Measurements from ENCODE around the gene TEX48. TPM values are rescaled to one million over a fixed set of nuclear protein-coding genes. Genes with fewer than 3 reads are reported as not detected.

TEX48 gene
- total RNA-seq = 1 to 10 TPM in 1 of 2 experiments, under 1 TPM in 1; 0.61 to 1.7 TPM

- H3K9me3 Mint-ChIP-seq (ENCODE audit: insufficient read depth) = peaks cover 10% of the 10 kb centered on the region
- no peaks in the 10 kb centered on the region for H3K27me3 Mint-ChIP-seq (ENCODE audit: low read depth)
- CTCF ChIA-PET = interaction anchor here (0.7 to 9.9 kb wide), 61 partner anchors 11 to 845 kb away, joined by 3 to 243 read pairs (median 5); partner anchors contain the start of gene TNFSF8
- peaks cover 24% of the 10 kb centered on the region for H3K36me3 Mint-ChIP-seq (ENCODE audit: low read depth)
- H3K4me3 Mint-ChIP-seq = peak within 1 kb of the TSS; percentile 7
- POLR2A ChIA-PET = interaction anchor here (1.3 to 1.4 kb wide), 3 partner anchors 9 to 225 kb away, joined by 3 to 5 read pairs (median 4); no protein-coding TSS in a partner anchor
- DNase-seq (peak; percentile 94), ATAC-seq (peak; percentile 94)
- H3K4me1 Mint-ChIP-seq (ENCODE audit: low read depth) = peaks cover 71% of the 10 kb centered on the region
- H3K27ac Mint-ChIP-seq = peak within 1 kb of the TSS; percentile 85
Measured at GRCh38 chr9:114681594-114682332, at the start of gene TEX48. TSS of gene TEX48 (minus strand) at chr9:114682192. CDS start at chr9:114671723, 10,469 bp downstream.

- Mint-ChIP-seq H3K27ac (no peak overlapping the region), H3K9me3 (ENCODE audit: insufficient read depth) (no peaks in the 10 kb centered on the region)
- CTCF ChIA-PET = interaction anchor here (0.8 to 12.6 kb wide), 2 partner anchors 52 to 175 kb away, joined by 4 to 224 read pairs; partner anchors contain the start of gene TEX48
Measured at GRCh38 chr9:114731701-114732100, 49.7 kb upstream of the TEX48 start.

GRCh38 chr9:114729706-114730105 lies 47.7 kb upstream of the TEX48 start:
- CTCF ChIA-PET = no interaction called here
- Mint-ChIP-seq H3K27ac (no peak overlapping the region), H3K9me3 (ENCODE audit: insufficient read depth) (no peaks in the 10 kb centered on the region), H3K4me3 (no peak overlapping the region), H3K27me3 (ENCODE audit: low read depth) (no peaks in the 10 kb centered on the region), H3K4me1 (ENCODE audit: low read depth) (peaks cover 33% of the 10 kb centered on the region), H3K36me3 (ENCODE audit: low read depth) (peaks cover 21% of the 10 kb centered on the region)
- no peak for DNase-seq
- no peak for ATAC-seq
- POLR2A ChIA-PET = no interaction called here

More at GRCh38 chr9:114731701-114732100, 49.7 kb upstream of the TEX48 start:
- Mint-ChIP-seq H3K4me1 (ENCODE audit: low read depth) (peaks cover 35% of the 10 kb centered on the region), H3K4me3 (no peak overlapping the region), H3K27me3 (ENCODE audit: low read depth) (no peaks in the 10 kb centered on the region), H3K36me3 (ENCODE audit: low read depth) (peaks cover 39% of the 10 kb centered on the region)
- no peak for DNase-seq
- no peak for ATAC-seq
- POLR2A ChIA-PET = no interaction called here

- POLR2A ChIA-PET = no interaction called here
- H3K27ac Mint-ChIP-seq = no peak overlapping the region
- DNase-seq = no peak
- H3K4me3 Mint-ChIP-seq = no peak overlapping the region
- CTCF ChIA-PET = interaction anchor here (6.0 kb wide), 1 partner anchor 44 kb away, joined by 25 read pairs; the partner anchor contains the start of gene TEX48
- ATAC-seq = no peak
- H3K9me3 Mint-ChIP-seq (ENCODE audit: insufficient read depth) = peaks cover 14% of the 10 kb centered on the region
- peaks cover 55% of the 10 kb centered on the region for H3K4me1 Mint-ChIP-seq (ENCODE audit: low read depth)
- no peaks in the 10 kb centered on the region for H3K27me3 Mint-ChIP-seq (ENCODE audit: low read depth)
- H3K36me3 Mint-ChIP-seq (ENCODE audit: low read depth) = peaks cover 36% of the 10 kb centered on the region
Measured at GRCh38 chr9:114725930-114726329, 43.9 kb upstream of the TEX48 start.

- ATAC-seq (no peak), DNase-seq (no peak)
- Mint-ChIP-seq H3K4me3 (no peak overlapping the region), H3K36me3 (ENCODE audit: low read depth) (peaks cover 46% of the 10 kb centered on the region), H3K27ac (no peak overlapping the region), H3K27me3 (ENCODE audit: low read depth) (no peaks in the 10 kb centered on the region), H3K9me3 (ENCODE audit: insufficient read depth) (peaks cover 15% of the 10 kb centered on the region), H3K4me1 (ENCODE audit: low read depth) (peaks cover 66% of the 10 kb centered on the region)
- CTCF ChIA-PET = interaction anchor here (1.3 to 6.0 kb wide), 4 partner anchors 11 to 180 kb away, joined by 3 to 25 read pairs (median 8); partner anchors contain the start of gene TEX48
- POLR2A ChIA-PET = no interaction called here
Measured at GRCh38 chr9:114724744-114725143, 42.8 kb upstream of the TEX48 start.

- Mint-ChIP-seq H3K27me3 (ENCODE audit: low read depth) (no peaks in the 10 kb centered on the region), H3K36me3 (ENCODE audit: low read depth) (peaks cover 50% of the 10 kb centered on the region), H3K27ac (peak overlapping the region; percentile 5), H3K4me3 (no peak overlapping the region), H3K4me1 (ENCODE audit: low read depth) (peaks cover 75% of the 10 kb centered on the region), H3K9me3 (ENCODE audit: insufficient read depth) (peaks cover 15% of the 10 kb centered on the region)
- no peak for DNase-seq
- POLR2A ChIA-PET = no interaction called here
- CTCF ChIA-PET = interaction anchor here (1.3 to 6.0 kb wide), 3 partner anchors 12 to 181 kb away, joined by 3 to 25 read pairs (median 11); partner anchors contain the start of gene TEX48
- ATAC-seq = no peak
Measured at GRCh38 chr9:114723931-114724330, 41.9 kb upstream of the TEX48 start.

- H3K36me3 Mint-ChIP-seq (ENCODE audit: low read depth) = peaks cover 53% of the 10 kb centered on the region
- H3K4me3 Mint-ChIP-seq = no peak overlapping the region
- CTCF ChIA-PET = interaction anchor here (0.5 to 6.0 kb wide), 5 partner anchors 13 to 292 kb away, joined by 3 to 25 read pairs (median 3); partner anchors contain the start of gene TEX48
- POLR2A ChIA-PET = no interaction called here
- no peak for DNase-seq
- H3K27ac Mint-ChIP-seq = no peak overlapping the region
- H3K9me3 Mint-ChIP-seq (ENCODE audit: insufficient read depth) = peaks cover 15% of the 10 kb centered on the region
- H3K4me1 Mint-ChIP-seq (ENCODE audit: low read depth) = peaks cover 80% of the 10 kb centered on the region
- ATAC-seq = no peak
- H3K27me3 Mint-ChIP-seq (ENCODE audit: low read depth) = no peaks in the 10 kb centered on the region
Measured at GRCh38 chr9:114722937-114723620, 41.1 kb upstream of the TEX48 start.

- Mint-ChIP-seq H3K27ac (no peak overlapping the region), H3K36me3 (ENCODE audit: low read depth) (peaks cover 56% of the 10 kb centered on the region), H3K4me3 (no peak overlapping the region), H3K27me3 (ENCODE audit: low read depth) (no peaks in the 10 kb centered on the region), H3K4me1 (ENCODE audit: low read depth) (peaks cover 84% of the 10 kb centered on the region), H3K9me3 (ENCODE audit: insufficient read depth) (peaks cover 15% of the 10 kb centered on the region)
- ATAC-seq (no peak), DNase-seq (no peak)
- CTCF ChIA-PET = interaction anchor here (0.9 to 6.0 kb wide), 6 partner anchors 13 to 292 kb away, joined by 3 to 25 read pairs (median 3); partner anchors contain the start of gene TEX48
- POLR2A ChIA-PET = no interaction called here
Measured at GRCh38 chr9:114722081-114722621, 40.2 kb upstream of the TEX48 start.

- DNase-seq (no peak), ATAC-seq (no peak)
- peaks cover 87% of the 10 kb centered on the region for H3K4me1 Mint-ChIP-seq (ENCODE audit: low read depth)
- H3K36me3 Mint-ChIP-seq (ENCODE audit: low read depth) = peaks cover 61% of the 10 kb centered on the region
- no peaks in the 10 kb centered on the region for H3K27me3 Mint-ChIP-seq (ENCODE audit: low read depth)
- ChIA-PET POLR2A (no interaction called here), CTCF (interaction anchor here (0.9 to 6.0 kb wide), 7 partner anchors 14 to 293 kb away, joined by 3 to 25 read pairs (median 3); partner anchors contain the start of gene TEX48)
- no peak overlapping the region for H3K4me3 Mint-ChIP-seq
- peak overlapping the region; percentile 80 for H3K27ac Mint-ChIP-seq
- H3K9me3 Mint-ChIP-seq (ENCODE audit: insufficient read depth) = peaks cover 15% of the 10 kb centered on the region
Measured at GRCh38 chr9:114721491-114722079, 39.6 kb upstream of the TEX48 start.

- H3K9me3 Mint-ChIP-seq (ENCODE audit: insufficient read depth) = peaks cover 15% of the 10 kb centered on the region
- peak overlapping the region; percentile 94 for H3K27ac Mint-ChIP-seq
- ATAC-seq = no peak
- POLR2A ChIA-PET = interaction anchor here (1.1 to 4.0 kb wide), 2 partner anchors 15 to 23 kb away, joined by 3 to 55 read pairs; no protein-coding TSS in a partner anchor
- no peak overlapping the region for H3K4me3 Mint-ChIP-seq
- CTCF ChIA-PET = interaction anchor here (0.8 to 1.6 kb wide), 5 partner anchors 18 to 44 kb away, joined by 3 to 6 read pairs (median 3); partner anchors contain the start of gene TEX48
- H3K4me1 Mint-ChIP-seq (ENCODE audit: low read depth) = peaks cover 86% of the 10 kb centered on the region
- H3K36me3 Mint-ChIP-seq (ENCODE audit: low read depth) = peaks cover 71% of the 10 kb centered on the region
- H3K27me3 Mint-ChIP-seq (ENCODE audit: low read depth) = no peaks in the 10 kb centered on the region
- DNase-seq = no peak
Measured at GRCh38 chr9:114720086-114720676, 38.2 kb upstream of the TEX48 start.

GRCh38 chr9:114719290-114719689 lies 37.3 kb upstream of the TEX48 start:
- ChIA-PET POLR2A (interaction anchor here (0.6 to 4.0 kb wide), 10 partner anchors 16 to 210 kb away, joined by 3 to 55 read pairs (median 4); partner anchors contain the start of gene TNFSF8), CTCF (interaction anchor here (0.7 to 4.5 kb wide), 9 partner anchors 13 to 188 kb away, joined by 3 to 38 read pairs (median 3); partner anchors contain the start of gene TEX48)
- Mint-ChIP-seq H3K27ac (peak overlapping the region; percentile 94), H3K4me3 (peak overlapping the region; percentile 20), H3K9me3 (ENCODE audit: insufficient read depth) (peaks cover 17% of the 10 kb centered on the region), H3K27me3 (ENCODE audit: low read depth) (no peaks in the 10 kb centered on the region), H3K36me3 (ENCODE audit: low read depth) (peaks cover 72% of the 10 kb centered on the region), H3K4me1 (ENCODE audit: low read depth) (peaks cover 86% of the 10 kb centered on the region)
- DNase-seq (no peak), ATAC-seq (no peak)

Data from activated CD8-positive, alpha-beta T cell treated with anti-CD3 and anti-CD28 coated beads, Interleukin-2, amount 10 ng/mL, durations not matched to agents 7 days and 5 days (primary cell).